Vagina (tissue), 2 donors: ENCODE results near the gene ADGRV1. TPM values are rescaled to one million over a fixed set of nuclear protein-coding genes. Genes with fewer than 3 reads are reported as not detected.

Experiments used
- DNase-seq, 2 donors: peaks; one replicate each; pipeline ENCODE4 v3.0.0-alpha.2; 2017; ENCODE audit errors: extremely low spot score in 2 of 2
- H3K27ac ChIP-seq: fragments of 200-600 bp; sonication (generic); one replicate; pipeline ENCODE4 v1.5.1; 2019
- H3K27me3 ChIP-seq: fragments of 200-600 bp; sonication (generic); one replicate; pipeline ENCODE4 v1.5.1; 2019
- H3K36me3 ChIP-seq, 2 donors: fragments of 200-600 bp; sonication (generic); one replicate each; pipeline ENCODE4 v1.5.1; 2017 to 2019
- H3K4me1 ChIP-seq: fragments of 200-600 bp; sonication (generic); one replicate; pipeline ENCODE4 v1.5.1; 2019
- H3K4me3 ChIP-seq, 2 donors: fragments of 200-600 bp; sonication (generic); 1 replicate in 1 of 2; 2 replicates in 1 of 2; pipeline ENCODE4 v1.5.1; 2016 to 2019
- H3K9me3 ChIP-seq: fragments of 200-600 bp; sonication (generic); one replicate; pipeline ENCODE4 v1.5.1; 2019
- CTCF ChIP-seq, 3 experiments: fragments of 450-650 bp in 2 of 3; fragments of 200-600 bp in 1 of 3; sonication (generic) in 1 of 3; IDR thresholded peaks; one replicate each; pipeline ENCODE4 v1.5.1; 2017 to 2019; ENCODE audit warnings: antibody characterized with exemption in 3 of 3, mild to moderate bottlenecking in 2 of 3, moderate library complexity in 2 of 3
- POLR2A ChIP-seq, 2 donors: fragments of 450-650 bp; IDR thresholded peaks; one replicate each; pipeline ENCODE4 v1.6.1; 2017; ENCODE audit warnings: antibody characterized with exemption in 2 of 2, mild to moderate bottlenecking in 2 of 2, moderate library complexity in 2 of 2
- POLR2AphosphoS5 ChIP-seq, 2 donors: sonication (generic); formaldehyde crosslinking; IDR thresholded peaks; one replicate each; pipeline ENCODE4 v1.9.0; 2017; ENCODE audit warnings: antibody characterized with exemption in 2 of 2, mild to moderate bottlenecking in 2 of 2, low read depth in 1 of 2; ENCODE audit not compliant: insufficient read depth in 1 of 2
- intact Hi-C: fragments of 100-400 bp; cut with DNase I; formaldehyde crosslinking; loops from one replicate; pipeline ENCODE4 v1.15.1; 2023
- total RNA-seq: library from RNA; depleted of rRNA; stranded (reverse); fragments of >200 nt; gene quantifications from one replicate; pipeline ENCODE4 v1.2.3, GENCODE V29; 2016

The ADGRV1 gene, protein sequence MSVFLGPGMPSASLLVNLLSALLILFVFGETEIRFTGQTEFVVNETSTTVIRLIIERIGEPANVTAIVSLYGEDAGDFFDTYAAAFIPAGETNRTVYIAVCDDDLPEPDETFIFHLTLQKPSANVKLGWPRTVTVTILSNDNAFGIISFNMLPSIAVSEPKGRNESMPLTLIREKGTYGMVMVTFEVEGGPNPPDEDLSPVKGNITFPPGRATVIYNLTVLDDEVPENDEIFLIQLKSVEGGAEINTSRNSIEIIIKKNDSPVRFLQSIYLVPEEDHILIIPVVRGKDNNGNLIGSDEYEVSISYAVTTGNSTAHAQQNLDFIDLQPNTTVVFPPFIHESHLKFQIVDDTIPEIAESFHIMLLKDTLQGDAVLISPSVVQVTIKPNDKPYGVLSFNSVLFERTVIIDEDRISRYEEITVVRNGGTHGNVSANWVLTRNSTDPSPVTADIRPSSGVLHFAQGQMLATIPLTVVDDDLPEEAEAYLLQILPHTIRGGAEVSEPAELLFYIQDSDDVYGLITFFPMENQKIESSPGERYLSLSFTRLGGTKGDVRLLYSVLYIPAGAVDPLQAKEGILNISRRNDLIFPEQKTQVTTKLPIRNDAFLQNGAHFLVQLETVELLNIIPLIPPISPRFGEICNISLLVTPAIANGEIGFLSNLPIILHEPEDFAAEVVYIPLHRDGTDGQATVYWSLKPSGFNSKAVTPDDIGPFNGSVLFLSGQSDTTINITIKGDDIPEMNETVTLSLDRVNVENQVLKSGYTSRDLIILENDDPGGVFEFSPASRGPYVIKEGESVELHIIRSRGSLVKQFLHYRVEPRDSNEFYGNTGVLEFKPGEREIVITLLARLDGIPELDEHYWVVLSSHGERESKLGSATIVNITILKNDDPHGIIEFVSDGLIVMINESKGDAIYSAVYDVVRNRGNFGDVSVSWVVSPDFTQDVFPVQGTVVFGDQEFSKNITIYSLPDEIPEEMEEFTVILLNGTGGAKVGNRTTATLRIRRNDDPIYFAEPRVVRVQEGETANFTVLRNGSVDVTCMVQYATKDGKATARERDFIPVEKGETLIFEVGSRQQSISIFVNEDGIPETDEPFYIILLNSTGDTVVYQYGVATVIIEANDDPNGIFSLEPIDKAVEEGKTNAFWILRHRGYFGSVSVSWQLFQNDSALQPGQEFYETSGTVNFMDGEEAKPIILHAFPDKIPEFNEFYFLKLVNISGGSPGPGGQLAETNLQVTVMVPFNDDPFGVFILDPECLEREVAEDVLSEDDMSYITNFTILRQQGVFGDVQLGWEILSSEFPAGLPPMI (N-terminal part only)
- total RNA-seq: 10.6 TPM

DNA sequence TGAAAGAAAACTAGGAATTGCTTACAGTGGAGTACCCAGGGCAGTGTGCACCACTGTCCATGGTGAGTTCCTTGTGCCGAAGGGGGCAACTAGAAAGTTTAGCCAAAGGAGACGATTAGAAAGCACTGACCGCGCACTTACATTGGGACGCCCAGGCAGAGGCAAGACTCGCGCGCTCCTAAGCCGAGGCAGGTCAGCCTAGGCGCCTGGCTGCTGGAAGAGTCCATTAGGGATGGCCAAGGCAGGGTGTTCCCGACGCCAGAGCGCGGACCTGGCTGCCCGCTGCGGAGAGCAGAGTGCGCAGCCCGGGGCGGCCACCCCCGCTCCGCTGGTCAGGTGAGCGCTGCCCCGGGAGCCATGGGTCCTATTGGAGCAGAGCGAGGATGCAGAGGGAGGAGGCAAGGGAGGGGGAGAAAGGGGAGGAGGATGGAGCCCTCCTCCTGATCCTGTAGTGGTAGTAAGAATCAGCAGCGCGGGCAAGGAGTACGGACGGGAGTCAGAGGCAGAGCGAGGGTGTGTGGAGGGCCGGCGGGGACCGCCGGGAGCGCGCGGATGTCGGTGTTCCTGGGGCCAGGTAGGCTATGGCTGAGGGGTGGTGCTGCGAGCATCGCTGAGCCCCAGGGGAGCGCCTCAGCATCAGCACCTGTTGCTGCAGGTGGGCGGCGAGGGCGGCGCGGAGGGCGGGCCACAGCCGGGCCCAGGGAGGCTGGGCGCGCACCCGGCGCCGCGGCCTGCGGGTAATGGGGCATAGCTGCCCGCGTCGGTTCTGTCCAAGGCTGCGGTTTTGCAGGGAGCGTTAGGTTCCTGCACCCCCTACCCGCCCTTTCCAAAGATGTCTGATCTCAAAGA lies at the start of gene ADGRV1:
TSS of gene ADGRV1 (plus strand) at position 454 of the 849 bp plus-strand sequence. CDS start at position 553, 99 bp downstream.
- H3K4me3 ChIP-seq: peak within 1 kb of the TSS; percentile 30 to 35
- intact Hi-C loops: no loop called here
- DNase-seq: no peak

GRCh38 chr5:90510438-90510837 lies 48.2 kb upstream of the ADGRV1 start:
- no peak overlapping the region for H3K4me3 ChIP-seq
- DNase-seq: no peak
- no peak for TF ChIP-seq POLR2A (IDR thresholded peaks at IDR 0.05)
- TF ChIP-seq CTCF (IDR thresholded peaks at IDR 0.05): no peak
- no peak for TF ChIP-seq POLR2AphosphoS5 (IDR thresholded peaks at IDR 0.05; ENCODE audit: insufficient read depth in 1 of 2, low read depth in 1 of 2)
- H3K4me1 ChIP-seq: no peaks in the 10 kb centered on the region
- no peaks in the 10 kb centered on the region for H3K36me3 ChIP-seq
- H3K27me3 ChIP-seq: no peaks in the 10 kb centered on the region
- intact Hi-C loops: no loop called here
- H3K9me3 ChIP-seq: no peaks in the 10 kb centered on the region
- H3K27ac ChIP-seq: no peak overlapping the region

More for the DNA sequence above, at the start of gene ADGRV1:
- peaks cover 13% of the 10 kb centered on the region for H3K4me1 ChIP-seq
- H3K27ac ChIP-seq: no peak within 1 kb of the TSS
- H3K27me3 ChIP-seq: no peaks in the 10 kb centered on the region
- no peak for TF ChIP-seq POLR2A (IDR thresholded peaks at IDR 0.05)
- TF ChIP-seq POLR2AphosphoS5 (IDR thresholded peaks at IDR 0.05; ENCODE audit: insufficient read depth in 1 of 2, low read depth in 1 of 2): no peak
- no peak for TF ChIP-seq CTCF (IDR thresholded peaks at IDR 0.05)
- no peaks in the 10 kb centered on the region for H3K36me3 ChIP-seq
- H3K9me3 ChIP-seq: no peaks in the 10 kb centered on the region

GRCh38 chr5:90514520-90514919 lies 44.1 kb upstream of the ADGRV1 start:
- Histone ChIP-seq H3K4me1 (no peaks in the 10 kb centered on the region), H3K4me3 (no peak overlapping the region), H3K9me3 (no peaks in the 10 kb centered on the region), H3K36me3 (peaks cover 0 to 7% of the 10 kb centered on the region in 2 donors), H3K27me3 (no peaks in the 10 kb centered on the region), H3K27ac (no peak overlapping the region)
- TF ChIP-seq CTCF (IDR thresholded peaks at IDR 0.05): no peak
- TF ChIP-seq POLR2AphosphoS5 (IDR thresholded peaks at IDR 0.05; ENCODE audit: insufficient read depth in 1 of 2, low read depth in 1 of 2): no peak
- no peak for TF ChIP-seq POLR2A (IDR thresholded peaks at IDR 0.05)
- no peak for DNase-seq
- intact Hi-C loops: no loop called here

- intact Hi-C loops: no loop called here
- peaks cover 0 to 7% of the 10 kb centered on the region in 2 donors for H3K36me3 ChIP-seq
- no peak overlapping the region for H3K4me3 ChIP-seq
- H3K4me1 ChIP-seq: no peaks in the 10 kb centered on the region
- TF ChIP-seq POLR2A (IDR thresholded peaks at IDR 0.05) (no peak), CTCF (IDR thresholded peaks at IDR 0.05) (no peak), POLR2AphosphoS5 (IDR thresholded peaks at IDR 0.05; ENCODE audit: insufficient read depth in 1 of 2, low read depth in 1 of 2) (no peak)
- DNase-seq: no peak
- H3K27me3 ChIP-seq: no peaks in the 10 kb centered on the region
- no peaks in the 10 kb centered on the region for H3K9me3 ChIP-seq
- no peak overlapping the region for H3K27ac ChIP-seq
Measured at GRCh38 chr5:90518661-90519060, 39.9 kb upstream of the ADGRV1 start.
